Panc1 (cell line): ENCODE data around the gene CREB3L2. TPM values are rescaled to one million over a fixed set of nuclear protein-coding genes. Genes with fewer than 3 reads are reported as not detected.

Experiments used
- ATAC-seq: fragments of 200-7000 bp; cut with Tn5 transposase; 2 replicates; pipeline ENCODE4 v1.9.1; 2020; ENCODE audit warnings: mild to moderate bottlenecking, moderate library complexity
- BruUV-seq: library from RNA; stranded (reverse); fragments of 400-500 nt; replicated peaks from 2 replicates; lab custom pipeline; 2021; lab: Mats Ljungman, UMichigan
- CTCF ChIA-PET: fragments of 300-600 bp; sonication (Branson Sonifier 250); formaldehyde crosslinking; loops from one replicate; lab custom pipeline; 2022; ENCODE audit warnings: antibody characterized with exemption; lab: Charles Lee
- POLR2A ChIA-PET: fragments of 300-600 bp; sonication (Branson Sonifier 250); formaldehyde crosslinking; loops from one replicate; lab custom pipeline; 2022; ENCODE audit warnings: antibody characterized with exemption; lab: Charles Lee
- DNase-seq: peaks from one replicate; pipeline ENCODE4 v3.0.0-alpha.2; 2010; ENCODE audit warnings: low read depth, low spot score
- H3K27ac ChIP-seq: 2 replicates; pipeline ENCODE4 v1.5.1; 2011; ENCODE audit warnings: mild to moderate bottlenecking, low read length, inconsistent platforms
- H3K27me3 ChIP-seq: fragments of 200-500 bp; sonication (Bioruptor generic); 2 replicates; pipeline ENCODE4 v1.6.0; 2014; ENCODE audit warnings: low read length, inconsistent platforms; ENCODE audit not compliant: control insufficient read depth, insufficient read depth
- H3K36me3 ChIP-seq: fragments of 200-500 bp; sonication (Bioruptor generic); 2 replicates; pipeline ENCODE4 v1.5.1; 2014; ENCODE audit warnings: inconsistent platforms, mild to moderate bottlenecking, low read length, moderate library complexity; ENCODE audit not compliant: control insufficient read depth, insufficient read depth
- H3K4me1 ChIP-seq: 2 replicates; pipeline ENCODE4 v1.5.1; 2011; ENCODE audit warnings: inconsistent platforms, mild to moderate bottlenecking, low read length, moderate library complexity; ENCODE audit not compliant: control insufficient read depth, insufficient read depth
- H3K4me3 ChIP-seq, 2 experiments: 2 replicates each; pipeline ENCODE4 v1.5.1; 2011 to 2012; ENCODE audit warnings: low read depth in 2 of 2, low read length in 2 of 2, mild to moderate bottlenecking in 2 of 2, inconsistent platforms in 1 of 2, moderate library complexity in 1 of 2
- H3K9me3 ChIP-seq: fragments of 200-500 bp; sonication (Bioruptor generic); 2 replicates; pipeline ENCODE4 v1.5.1; 2014; ENCODE audit warnings: low read depth, mild to moderate bottlenecking, inconsistent platforms, low read length, moderate library complexity; ENCODE audit not compliant: control insufficient read depth, insufficient read depth
- CTCF ChIP-seq: fragments of 450-650 bp; IDR thresholded peaks from 2 replicates; pipeline ENCODE4 v1.5.1; 2017; ENCODE audit warnings: mild to moderate bottlenecking
- POLR2AphosphoS5 ChIP-seq: IDR thresholded peaks from 2 replicates; pipeline ENCODE4 v1.6.1; 2012; ENCODE audit warnings: mild to moderate bottlenecking, low read depth, low read length, moderate library complexity
- REST ChIP-seq, 2 experiments: IDR thresholded peaks; 2 replicates each; pipeline ENCODE4 v1.6.1; 2011 to 2012; ENCODE audit warnings: low read depth in 2 of 2, control low read depth in 1 of 2, low read length in 1 of 2, mild to moderate bottlenecking in 1 of 2, moderate library complexity in 1 of 2; ENCODE audit not compliant: insufficient read depth in 1 of 2
- SIN3A ChIP-seq: IDR thresholded peaks from 2 replicates; pipeline ENCODE4 v1.6.1; 2012; ENCODE audit warnings: low read depth, mild to moderate bottlenecking, low read length, moderate library complexity, borderline replicate concordance; ENCODE audit not compliant: insufficient read depth
- TCF7L2 ChIP-seq: IDR thresholded peaks from 2 replicates; pipeline ENCODE4 v1.6.1; 2011; ENCODE audit warnings: mild to moderate bottlenecking, low read depth, low read length, inconsistent platforms
- in situ Hi-C: cut with HindIII; loops from 2 replicates; pipeline ENCODE4 v1.10.0; 2016; ENCODE audit warnings: low sequenced_read_pairs, low pct_unique_long_range_greater_than_20kb
- intact Hi-C: fragments of 100-400 bp; cut with micrococcal nuclease; formaldehyde crosslinking; loops from one replicate; pipeline ENCODE4 v1.10.0; 2022; ENCODE audit not compliant: unreplicated experiment
- total RNA-seq: library from RNA; stranded (reverse); gene quantifications from one replicate; pipeline ENCODE4 v1.2.1, GENCODE V29; 2021; ENCODE audit not compliant: unreplicated experiment

The CREB3L2 gene
- total RNA-seq, 1 experiment from 2014 or later, result 22.7 TPM

GRCh38 chr7:137986252-137987017 is 15.5 kb downstream of the CREB3L2 start:
- Histone ChIP-seq H3K36me3 (no peaks in the 10 kb centered on the region), H3K27me3 (no peaks in the 10 kb centered on the region), H3K27ac (no peak overlapping the region), H3K4me1 (no peaks in the 10 kb centered on the region), H3K4me3 (no peak overlapping the region), H3K9me3 (no peaks in the 10 kb centered on the region)
- ATAC-seq (no peak), DNase-seq (no peak)
- in situ Hi-C loops, result no loop called here
- intact Hi-C loops, result no loop called here
- ChIA-PET CTCF (interaction anchor here (0.6 kb wide), 1 partner anchor 40 kb away, joined by 3 read pairs; no protein-coding TSS in a partner anchor), POLR2A (no interaction called here)
- BruUV-seq, result no TSS peak
- TF ChIP-seq REST (IDR thresholded peaks at IDR 0.05; ENCODE audit: insufficient read depth in 1 of 2, low read depth in 2 of 2, low read length in 1 of 2), result no peak
- no peak for TF ChIP-seq TCF7L2
- no peak for TF ChIP-seq POLR2AphosphoS5
- no peak for TF ChIP-seq CTCF
- TF ChIP-seq SIN3A, result no peak

- Histone ChIP-seq H3K36me3 (no peaks in the 10 kb centered on the region), H3K9me3 (no peaks in the 10 kb centered on the region), H3K4me3 (no peak overlapping the region), H3K4me1 (no peaks in the 10 kb centered on the region), H3K27me3 (no peaks in the 10 kb centered on the region), H3K27ac (no peak overlapping the region)
- no TSS peak for BruUV-seq
- ChIA-PET POLR2A (no interaction called here), CTCF (no interaction called here)
- in situ Hi-C loops (no loop called here), intact Hi-C loops (no loop called here)
- ATAC-seq (no peak), DNase-seq (no peak)
- TF ChIP-seq SIN3A (no peak), TCF7L2 (no peak), CTCF (no peak), REST (IDR thresholded peaks at IDR 0.05; ENCODE audit: insufficient read depth in 1 of 2, low read depth in 2 of 2, low read length in 1 of 2) (no peak), POLR2AphosphoS5 (no peak)
Measured at GRCh38 chr7:137985897-137986251, 16.0 kb downstream of the CREB3L2 start.
